Heart right ventricle (tissue), 16 donors: Measurements from ENCODE around the gene PTPRG. TPM values are rescaled to one million over a fixed set of nuclear protein-coding genes. Genes with fewer than 3 reads are reported as not detected.
A peak's percentile ranks its signal among the peaks of the same experiment; 100 is the strongest.

Experiments used
- ATAC-seq, 8 donors: fragments of 200-7000 bp; cut with Tn5 transposase; one replicate each; pipeline ENCODE4 v1.9.1; 2020; ENCODE audit warnings: mild to moderate bottlenecking in 8 of 8, moderate library complexity in 8 of 8, moderate number of reproducible peaks in 1 of 8
- DNase-seq, 2 donors: peaks; one replicate each; pipeline ENCODE4 v3.0.0-alpha.2; 2020
- H3K27ac ChIP-seq, 10 donors: fragments of 200-600 bp; sonication (generic) in 2 of 10; one replicate each; pipeline versions ENCODE4 v1.5.0 to v1.8.0; 2020 to 2022; ENCODE audit warnings: mild to moderate bottlenecking in 3 of 10
- H3K27me3 ChIP-seq, 7 donors: fragments of 200-600 bp; one replicate each; pipeline ENCODE4 v1.8.0; 2021 to 2022; ENCODE audit warnings: mild to moderate bottlenecking in 2 of 7
- H3K36me3 ChIP-seq, 9 donors: fragments of 200-600 bp; sonication (generic) in 1 of 9; one replicate each; pipeline versions ENCODE4 v1.5.0 to v1.8.0; 2020 to 2022; ENCODE audit warnings: mild to moderate bottlenecking in 2 of 9
- H3K4me1 ChIP-seq, 9 donors: fragments of 200-600 bp; sonication (generic) in 1 of 9; one replicate each; pipeline versions ENCODE4 v1.5.0 to v1.8.0; 2020 to 2022; ENCODE audit warnings: mild to moderate bottlenecking in 4 of 9
- H3K4me3 ChIP-seq, 10 donors: fragments of 200-600 bp; sonication (generic) in 2 of 10; one replicate each; pipeline versions ENCODE4 v1.5.0 to v1.8.0; 2020 to 2022; ENCODE audit warnings: mild to moderate bottlenecking in 7 of 10, moderate library complexity in 2 of 10
- H3K9me3 ChIP-seq, 11 donors: fragments of 200-600 bp in 10 of 11; sonication (generic) in 2 of 11; one replicate each; pipeline versions ENCODE4 v1.5.0 to v1.8.0; 2013 to 2022; ENCODE audit warnings: mild to moderate bottlenecking in 2 of 11, control low read depth in 1 of 11, moderate library complexity in 1 of 11
- CTCF ChIP-seq, 9 donors: fragments of 200-600 bp; sonication (generic) in 2 of 9; IDR thresholded peaks; one replicate each; pipeline versions ENCODE4 v1.5.0 to v1.8.0; 2021 to 2022; ENCODE audit warnings: antibody characterized with exemption in 9 of 9, mild to moderate bottlenecking in 5 of 9, moderate library complexity in 1 of 9
- WGBS, 2 donors: extraction: QIAGEN DNeasy Blood & Tissue Kit; methylation state at CpG; one replicate each; pipeline ENCODE4 v1.1.7; 2013; ENCODE audit warnings: inconsistent platforms in 1 of 2; 5-methylcytosine and 5-hydroxymethylcytosine counted together
- intact Hi-C, 10 donors: fragments of 100-400 bp; cut with DNase I; formaldehyde crosslinking; loops; one replicate each; pipeline versions ENCODE4 v1.11.1 to v1.14.2; 2022
- polyA plus RNA-seq, 2 donors: library from polyadenylated mRNA; stranded (reverse); fragments of 200-250 nt; gene quantifications; one replicate each; pipeline ENCODE4 v1.2.3, GENCODE V29; 2013
- total RNA-seq, 10 donors: library from RNA; stranded (reverse); fragmentation: NEBNext Ultra II Directional in 3 of 10; extraction: Animal tissue kit (Norgen Biotek cat#: 25700) in 3 of 10; gene quantifications; one replicate each; pipeline versions ENCODE4 v1.2.1 to v1.2.4, GENCODE V29; 2021 to 2023
- donor health status: Arrhythmogenic right ventricular cardiomyopathy.
- donor health status: ischemic (EF 13 %, LVEDD 7.1; RV severe dilation, severe dysfunction).
- donor health status: healthy with polysubstance abuse.
- donor health status: DM: no; HTN: yes; CAD: no.
- donor health status: DM: no; HTN: no; CAD: no.
- donor health status: ischemic (EF 25% LVEDD 6.9; RV normal size, moderate dysfunction).
- donor health status: ischemic (EF 25% LVEDD 5.7; RV mildly dilated, moderate dysfunction).
- donor health status: healthy.
- donor health status: DM: yes; HTN: yes; CAD: no.
- donor health status: Ischemic cardiomyopathy.
- donor health status: ischemic (EF 35%, LVEDD 5.7; RV mildly dilated, moderate dysfunction).
- donor health status: nonischemic (EF 11% LVEDD 7.7; RV severe dilation, severe dysfunction).
- donor health status: DM: yes; HTN: yes; CAD: no.
- donor health status: PGD.
- donor health status: ischemic (EF 29% LVEDD 5.4; RV normal size, mild dysfunction).
- donor health status: nonischemic (EF 23%, LVEDD 6.1; RV moderate dilation, normal function).

The PTPRG gene
- total and polyA plus RNA-seq, 12 donors, result 10.1 to 38.3 (median 32.6) TPM

GRCh38 chr3:61743067-61743466 is 181.7 kb downstream of the PTPRG start:
- ATAC-seq (no peak), DNase-seq (no peak)
- Histone ChIP-seq H3K27me3 (no peaks in the 10 kb centered on the region), H3K4me3 (no peak overlapping the region), H3K9me3 (no peaks in the 10 kb centered on the region), H3K4me1 (peaks cover 0 to 51% (median 31%) of the 10 kb centered on the region in 9 donors), H3K27ac (no peak overlapping the region), H3K36me3 (no peaks in the 10 kb centered on the region)
- intact Hi-C loops, result no loop called here
- no peak for TF ChIP-seq CTCF (IDR thresholded peaks at IDR 0.05)
- 95 to 98% methylated on average over 11 of the region's 11 CpGs for WGBS, 2 donors

GRCh38 chr3:61743686-61744242 is 182.4 kb downstream of the PTPRG start:
- 49 to 96% methylated on average over 2 of the region's 2 CpGs for WGBS, 2 donors
- no peak overlapping the region for H3K4me3 ChIP-seq
- TF ChIP-seq CTCF (IDR thresholded peaks at IDR 0.05), result no peak
- H3K27ac ChIP-seq, result no peak overlapping the region
- no peaks in the 10 kb centered on the region for H3K27me3 ChIP-seq
- H3K36me3 ChIP-seq, result no peaks in the 10 kb centered on the region
- intact Hi-C loops, result no loop called here
- DNase-seq, result no peak
- peaks cover 0 to 52% (median 31%) of the 10 kb centered on the region in 9 donors for H3K4me1 ChIP-seq
- no peak for ATAC-seq
- H3K9me3 ChIP-seq, result no peaks in the 10 kb centered on the region

- no peak overlapping the region for H3K4me3 ChIP-seq
- DNase-seq (no peak), ATAC-seq (no peak)
- no peak for TF ChIP-seq CTCF (IDR thresholded peaks at IDR 0.05)
- WGBS, 2 donors, result 93 to 99% methylated on average over 3 of the region's 3 CpGs
- no peak overlapping the region for H3K27ac ChIP-seq
- H3K4me1 ChIP-seq, result peaks cover 0 to 49% (median 24%) of the 10 kb centered on the region in 9 donors
- H3K36me3 ChIP-seq, result no peaks in the 10 kb centered on the region
- H3K9me3 ChIP-seq, result no peaks in the 10 kb centered on the region
- intact Hi-C loops, result no loop called here
- no peaks in the 10 kb centered on the region for H3K27me3 ChIP-seq
Observed at GRCh38 chr3:61748288-61748687, 186.9 kb downstream of the PTPRG start.

GRCh38 chr3:61750766-61751165 is 189.4 kb downstream of the PTPRG start:
- 56 to 58% methylated on average over 2 of the region's 2 CpGs for WGBS, 2 donors
- DNase-seq (no peak), ATAC-seq (peak in 1 of 8 donors; percentile 6)
- Histone ChIP-seq H3K27ac (no peak overlapping the region), H3K9me3 (no peaks in the 10 kb centered on the region), H3K4me3 (no peak overlapping the region), H3K4me1 (peaks cover 0 to 56% (median 24%) of the 10 kb centered on the region in 9 donors), H3K36me3 (peaks cover 0 to 4% (median 0%) of the 10 kb centered on the region in 9 donors), H3K27me3 (no peaks in the 10 kb centered on the region)
- no peak for TF ChIP-seq CTCF (IDR thresholded peaks at IDR 0.05)
- intact Hi-C loops, result no loop called here
